GM18870 (cell line): ENCODE results near the gene BAD.
"Not testable (repeated sequence)": the region's sequence is repeated elsewhere in the genome, so short reads cannot be mapped to it uniquely, and the experiment has no call there.

Experiments used
- ATAC-seq: cut with Tn5 transposase; IDR thresholded peaks from one replicate; pipeline ENCODE4 v1.9.1; 2021; ENCODE audit warnings: moderate library complexity; ENCODE audit not compliant: unreplicated experiment

BAD gene

DNA sequence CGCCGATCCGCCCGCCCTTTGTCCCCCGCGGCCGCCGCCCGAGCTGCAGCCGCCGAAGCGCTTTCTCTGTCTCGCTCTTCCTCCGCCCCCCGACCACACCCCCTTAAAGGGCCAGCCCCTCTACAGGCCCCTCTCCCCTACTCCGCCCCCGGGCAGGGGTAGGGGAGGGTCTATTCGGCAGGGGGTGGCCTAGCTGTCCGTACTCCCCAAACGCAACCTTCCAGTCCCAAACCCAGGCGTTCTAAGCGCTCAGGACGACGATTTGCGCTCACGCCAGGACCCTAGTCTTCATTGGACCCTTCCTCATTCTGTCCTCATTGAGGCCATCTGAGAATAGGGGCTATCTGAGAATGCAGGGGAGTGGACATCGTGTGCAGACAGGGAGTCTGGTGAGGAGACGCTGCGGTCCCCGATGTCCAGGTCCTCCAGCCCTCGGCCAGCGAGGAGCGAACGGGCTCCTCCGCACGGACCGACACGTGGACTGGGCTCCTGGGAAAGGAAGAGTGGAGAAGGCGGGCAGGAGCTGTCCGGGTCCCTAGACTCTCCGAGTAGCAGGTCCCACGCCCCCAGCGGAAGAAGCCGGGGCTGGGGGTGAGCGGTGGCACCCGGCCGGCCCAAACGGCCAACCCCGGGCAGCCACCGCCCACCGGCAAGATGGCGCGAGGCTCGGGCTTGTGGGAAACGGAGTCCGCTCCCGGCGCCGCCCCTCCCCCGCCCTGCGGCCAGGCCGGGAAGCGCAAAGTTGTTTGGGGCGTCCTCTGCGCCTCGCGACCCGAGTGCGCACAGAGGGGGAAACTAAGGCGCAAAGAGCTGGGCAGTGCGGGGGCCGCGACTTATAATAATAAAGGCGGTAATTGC is 37.4 kb downstream of the BAD start, which contains the start of gene PPP1R14B:
Gene PPP1R14B, minus strand, starts transcription at position 73 of the 858 bp plus-strand sequence. CDS start 270 bp downstream, outside the sequence.
- ATAC-seq: no peak

- not testable (repeated sequence) for ATAC-seq
Measured at GRCh38 chr11:64246621-64246870, 37.9 kb downstream of the BAD start.

DNA sequence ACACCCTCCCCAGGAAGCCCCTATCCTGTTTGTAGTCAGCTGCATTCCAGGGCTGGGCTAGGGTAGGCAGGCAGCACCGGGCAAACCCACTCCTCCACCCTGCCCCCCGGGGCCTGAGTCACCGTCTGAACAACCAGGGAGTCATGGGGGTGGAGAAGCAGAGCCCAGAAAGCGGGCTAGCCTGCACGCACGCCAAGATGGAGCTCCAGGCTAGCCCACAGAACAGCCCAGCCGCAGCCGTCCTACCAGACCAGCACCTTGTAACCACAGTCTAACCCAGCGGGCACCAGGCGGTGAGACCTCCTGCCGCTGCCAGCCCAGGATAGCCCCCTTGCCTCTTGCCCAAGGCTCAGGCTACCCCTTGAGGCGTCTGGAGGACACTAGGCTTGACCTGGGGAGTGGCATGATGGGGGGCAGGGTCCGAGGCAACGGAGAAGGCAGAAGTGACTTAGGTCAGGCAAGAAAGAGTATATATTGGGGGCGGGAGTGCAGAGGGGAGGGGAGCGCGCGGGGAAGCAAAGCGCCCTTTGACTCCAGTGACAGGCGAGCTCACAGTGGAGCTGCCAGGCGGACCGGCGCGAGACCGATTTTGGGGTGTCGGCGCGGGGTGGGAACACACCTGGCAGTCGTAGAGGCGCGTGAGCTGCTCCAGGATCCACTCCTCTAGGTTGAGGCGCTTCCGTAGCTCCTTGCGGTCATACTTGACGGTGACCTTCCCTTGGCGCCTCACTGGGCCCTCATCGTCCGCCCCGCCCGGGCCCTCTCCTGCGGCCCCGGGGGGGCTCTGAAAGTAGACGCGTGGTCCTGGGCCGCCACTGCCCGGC is 38.5 kb downstream of the BAD start:
- ATAC-seq: no peak

- ATAC-seq: no peak
Measured at GRCh38 chr11:64245401-64245796, 39.1 kb downstream of the BAD start.

DNA sequence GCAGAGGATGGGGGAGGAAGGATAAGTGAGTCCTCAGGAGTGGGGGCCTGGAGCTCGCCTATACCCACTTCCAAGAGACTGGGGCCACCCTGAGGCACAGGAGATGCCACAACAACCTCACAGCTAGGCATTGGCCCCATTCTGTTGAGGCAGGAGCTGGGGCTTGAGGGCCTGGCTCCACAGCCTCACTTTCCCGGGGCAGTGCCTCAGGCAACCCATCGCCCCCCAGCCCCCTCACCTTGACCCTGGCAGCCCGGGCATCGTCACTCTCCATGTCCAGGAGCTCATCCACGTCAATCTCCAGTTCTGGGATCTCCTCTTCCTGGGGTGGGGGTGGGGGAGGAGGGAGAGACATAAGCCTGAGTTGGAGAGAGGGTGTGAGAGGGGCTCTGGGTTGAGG is 39.5 kb downstream of the BAD start:
- no peak for ATAC-seq

GRCh38 chr11:64244107-64244506 is 40.4 kb downstream of the BAD start:
- ATAC-seq: no peak

DNA sequence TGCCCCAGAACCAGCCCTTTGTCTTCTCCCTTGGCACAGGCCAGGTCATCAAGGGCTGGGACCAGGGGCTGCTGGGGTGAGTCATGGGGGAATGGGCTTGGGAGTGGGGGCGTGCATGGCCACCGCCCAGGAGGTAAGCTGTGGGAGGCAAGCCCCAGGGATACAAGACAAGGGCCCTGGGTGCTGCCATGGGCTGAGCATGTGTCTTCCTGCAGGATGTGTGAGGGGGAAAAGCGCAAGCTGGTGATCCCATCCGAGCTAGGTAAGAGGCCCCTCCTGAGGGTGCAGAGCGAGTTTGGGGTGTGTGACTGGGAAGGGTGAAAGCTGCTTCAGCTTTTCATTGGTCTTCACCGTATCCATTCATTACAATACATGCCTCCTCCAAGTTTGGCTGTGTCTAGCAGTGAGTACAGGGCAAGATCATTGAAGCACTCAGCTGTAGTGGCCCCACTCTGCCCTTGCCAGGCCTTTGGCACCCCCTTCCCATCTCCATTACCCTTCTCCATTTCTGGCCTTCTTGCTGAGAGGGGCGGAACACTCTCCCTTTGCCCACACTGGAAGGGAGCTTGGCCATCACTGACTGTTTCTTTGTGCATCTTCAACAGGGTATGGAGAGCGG is 41.1 kb downstream of the BAD start:
- no peak for ATAC-seq

- peak; percentile 62 for ATAC-seq
Measured at GRCh38 chr11:64241491-64242374, 42.7 kb downstream of the BAD start.

GRCh38 chr11:64241241-64241490 is 43.3 kb downstream of the BAD start:
- ATAC-seq: no peak

DNA sequence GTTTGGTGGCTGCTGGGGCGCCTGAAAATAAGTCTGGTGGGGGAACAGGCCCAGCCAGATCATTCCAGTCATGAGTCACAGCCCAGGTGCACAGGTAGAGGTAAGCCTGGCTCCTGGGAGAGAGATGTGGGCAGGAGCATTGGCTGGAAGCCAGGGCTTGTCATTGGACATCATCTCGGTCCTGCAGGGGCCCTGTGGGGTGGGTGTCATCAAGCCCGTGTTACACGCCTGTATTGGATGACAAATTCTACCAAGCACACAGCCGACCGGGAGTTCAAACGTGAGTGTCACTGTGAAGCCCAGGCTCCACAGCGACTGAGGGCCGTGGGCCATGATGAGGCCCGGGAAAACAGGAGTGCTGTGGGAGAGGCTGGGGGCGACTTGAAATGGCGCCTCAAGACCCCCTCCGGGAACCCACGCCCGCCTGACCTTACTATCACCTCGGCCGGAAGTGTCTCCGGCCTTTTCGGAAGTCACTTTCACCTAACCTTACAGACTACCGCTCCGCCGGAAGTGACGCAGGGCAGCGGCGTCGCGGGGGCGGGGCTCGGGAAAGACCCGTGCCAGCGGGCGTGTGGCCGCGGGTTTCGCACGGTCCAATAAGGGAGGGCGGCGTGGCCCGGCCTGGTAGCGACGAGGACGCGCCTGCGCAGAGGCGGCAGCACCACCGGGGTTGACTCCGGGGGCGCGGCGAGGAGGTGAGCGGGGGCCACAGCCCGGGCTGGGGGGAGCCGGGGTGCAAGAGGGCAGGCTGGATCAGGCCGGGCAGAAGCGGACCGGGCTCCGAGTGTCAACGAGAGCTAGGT is 43.8 kb downstream of the BAD start, which contains the start of gene FKBP2:
Gene FKBP2, plus strand, starts transcription at position 661 of the 806 bp plus-strand sequence. CDS start 1,293 bp downstream, outside the sequence.
- peak; percentile 43 for ATAC-seq

- ATAC-seq: no peak
Measured at GRCh38 chr11:64239662-64240434, 44.6 kb downstream of the BAD start.

- ATAC-seq: no peak
Measured at GRCh38 chr11:64238999-64239398, 45.5 kb downstream of the BAD start.

- ATAC-seq: no peak
Measured at GRCh38 chr11:64238076-64238475, 46.4 kb downstream of the BAD start.

DNA sequence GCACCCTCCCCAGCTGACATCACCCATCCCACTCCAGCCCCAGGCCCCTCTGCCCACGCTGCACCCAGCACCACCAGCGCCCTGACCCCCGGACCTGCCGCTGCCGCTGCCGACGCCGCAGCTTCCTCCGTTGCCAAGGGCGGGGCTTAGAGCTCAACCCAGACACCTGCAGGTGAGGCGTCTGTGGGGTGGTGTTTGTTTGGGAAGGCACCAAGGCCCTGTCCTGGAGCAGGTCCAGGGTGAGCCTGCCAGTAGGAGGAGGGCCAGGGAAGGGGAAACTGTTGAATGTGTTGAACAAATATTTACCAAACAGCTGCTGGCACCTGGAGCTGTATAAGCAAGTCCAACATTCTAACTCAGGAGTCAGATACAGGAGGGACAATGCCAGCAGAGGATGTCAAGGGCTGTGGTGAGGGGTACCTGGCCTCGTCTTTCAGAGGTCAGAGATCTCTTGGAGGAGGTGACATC is 46.9 kb downstream of the BAD start:
- ATAC-seq: no peak

DNA sequence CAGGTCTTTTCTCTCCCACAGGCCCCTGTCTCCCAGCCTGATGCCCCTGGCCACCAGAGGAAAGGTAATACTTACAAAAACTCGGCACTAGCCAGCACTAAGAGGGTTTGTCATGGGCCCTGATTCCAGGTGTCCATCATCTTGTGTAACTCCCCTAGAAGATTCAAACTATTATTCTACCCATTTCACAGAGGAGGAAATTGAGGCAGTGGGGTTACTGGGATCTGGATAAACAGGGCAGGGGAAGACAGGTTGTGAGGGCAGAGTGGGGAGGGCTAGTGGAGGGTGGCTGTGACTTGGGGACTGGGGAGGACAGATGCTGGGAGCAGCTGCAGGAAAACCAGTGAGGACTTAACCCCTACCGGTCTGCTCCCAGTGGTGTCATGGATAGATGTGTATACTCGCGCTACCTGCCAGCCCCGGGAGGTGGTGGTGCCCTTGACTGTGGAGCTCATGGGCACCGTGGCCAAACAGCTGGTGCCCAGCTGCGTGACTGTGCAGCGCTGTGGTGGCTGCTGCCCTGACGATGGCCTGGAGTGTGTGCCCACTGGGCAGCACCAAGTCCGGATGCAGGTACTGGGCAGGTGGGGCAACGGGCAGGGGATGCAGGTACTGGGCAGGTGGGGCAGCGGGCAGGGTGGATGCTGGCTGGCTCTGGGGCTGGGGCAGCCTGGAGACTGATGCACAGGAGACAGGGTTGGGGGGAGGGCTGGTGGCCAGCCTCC is 48.9 kb downstream of the BAD start:
- no peak for ATAC-seq

GRCh38 chr11:64234647-64235379 is 49.7 kb downstream of the BAD start:
- ATAC-seq: no peak

- no peak for ATAC-seq
Measured at GRCh38 chr11:64233913-64234586, 50.4 kb downstream of the BAD start, which contains the start of gene VEGFB. TSS of gene VEGFB (plus strand) at chr11:64234584. CDS start at chr11:64234834, 250 bp downstream.
